ENCODE data around the gene DTX4.

- TF ChIP-seq, protein P1, sequence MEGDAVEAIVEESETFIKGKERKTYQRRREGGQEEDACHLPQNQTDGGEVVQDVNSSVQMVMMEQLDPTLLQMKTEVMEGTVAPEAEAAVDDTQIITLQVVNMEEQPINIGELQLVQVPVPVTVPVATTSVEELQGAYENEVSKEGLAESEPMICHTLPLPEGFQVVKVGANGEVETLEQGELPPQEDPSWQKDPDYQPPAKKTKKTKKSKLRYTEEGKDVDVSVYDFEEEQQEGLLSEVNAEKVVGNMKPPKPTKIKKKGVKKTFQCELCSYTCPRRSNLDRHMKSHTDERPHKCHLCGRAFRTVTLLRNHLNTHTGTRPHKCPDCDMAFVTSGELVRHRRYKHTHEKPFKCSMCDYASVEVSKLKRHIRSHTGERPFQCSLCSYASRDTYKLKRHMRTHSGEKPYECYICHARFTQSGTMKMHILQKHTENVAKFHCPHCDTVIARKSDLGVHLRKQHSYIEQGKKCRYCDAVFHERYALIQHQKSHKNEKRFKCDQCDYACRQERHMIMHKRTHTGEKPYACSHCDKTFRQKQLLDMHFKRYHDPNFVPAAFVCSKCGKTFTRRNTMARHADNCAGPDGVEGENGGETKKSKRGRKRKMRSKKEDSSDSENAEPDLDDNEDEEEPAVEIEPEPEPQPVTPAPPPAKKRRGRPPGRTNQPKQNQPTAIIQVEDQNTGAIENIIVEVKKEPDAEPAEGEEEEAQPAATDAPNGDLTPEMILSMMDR (IDR thresholded peaks at IDR 0.05) = no peak
- TF ChIP-seq EP300 (IDR thresholded peaks at IDR 0.05) = no peak
- no peak for TF ChIP-seq POLR2A (IDR thresholded peaks at IDR 0.05)
Measured at GRCh38 chr11:59193587-59194130, 21.7 kb downstream of the DTX4 start.
